Endothelial cell of umbilical vein (primary cell): ENCODE data around the gene C11orf71. TPM values are rescaled to one million over a fixed set of nuclear protein-coding genes. Genes with fewer than 3 reads are reported as not detected.

ENCODE experiments used
- BruUV-seq: library from RNA; stranded (reverse); fragments of 400-500 nt; replicated peaks from 2 replicates; lab custom pipeline; 2021; lab: Mats Ljungman, UMichigan
- CTCF ChIA-PET: fragments of 300-600, 350-600 bp; sonication (Branson Sonifier 250); formaldehyde crosslinking; loops from one replicate; lab custom pipeline; 2021; ENCODE audit warnings: antibody characterized with exemption, inconsistent platforms; lab: Charles Lee
- POLR2A ChIA-PET: fragments of 300-600, 350-600 bp; sonication (Branson Sonifier 250); formaldehyde crosslinking; loops from one replicate; lab custom pipeline; 2021; ENCODE audit warnings: antibody characterized with exemption, inconsistent platforms; lab: Charles Lee
- DNase-seq: peaks from one replicate; pipeline ENCODE4 v3.0.0-alpha.2; 2011; ENCODE audit warnings: low read depth, low spot score
- FAIRE-seq: peaks from 2 replicates; lab custom pipeline; 2011; peaks lifted over from hg19 to GRCh38; lab: Jason Lieb, UNC
- H2AFZ ChIP-seq: 2 replicates; pipeline ENCODE4 v1.6.0; 2012; ENCODE audit warnings: low read depth, low read length, control low read depth, inconsistent platforms
- H3K27ac ChIP-seq: 2 replicates; pipeline ENCODE4 v1.5.1; 2011; ENCODE audit warnings: low read depth, mild to moderate bottlenecking, control low read depth, low read length, moderate library complexity; ENCODE audit not compliant: insufficient read depth
- H3K27me3 ChIP-seq, 2 experiments: 2 replicates each; pipeline versions ENCODE4 v1.6.0 to v1.6.1; 2011; ENCODE audit warnings: low read length in 2 of 2, mixed read lengths in 1 of 2; ENCODE audit not compliant: control insufficient read depth in 2 of 2, insufficient read depth in 2 of 2
- H3K36me3 ChIP-seq, 2 experiments: 2 replicates in 1 of 2; 3 replicates in 1 of 2; pipeline ENCODE4 v1.5.1; 2011; ENCODE audit warnings: low read length in 2 of 2, mild to moderate bottlenecking in 1 of 2, moderate library complexity in 1 of 2; ENCODE audit not compliant: control insufficient read depth in 2 of 2, insufficient read depth in 2 of 2; ENCODE audit errors: extremely low read depth in 1 of 2
- H3K4me1 ChIP-seq: 3 replicates; pipeline ENCODE4 v1.5.1; 2011; ENCODE audit warnings: mild to moderate bottlenecking, low read length; ENCODE audit not compliant: control insufficient read depth, insufficient read depth; ENCODE audit errors: extremely low read depth
- H3K4me2 ChIP-seq: 2 replicates; pipeline ENCODE4 v1.6.1; 2011; ENCODE audit warnings: low read length, control low read depth, mixed read lengths; ENCODE audit not compliant: insufficient read depth
- H3K4me3 ChIP-seq, 3 experiments: fragments of 200-600 bp in 1 of 3; sonication (generic), shearing (Covaris generic) in 1 of 3; replicated peaks in 1 of 3; 2 replicates each; pipeline ENCODE4 v1.5.1; 2011 to 2016; ENCODE audit warnings: control low read depth in 3 of 3, low read length in 3 of 3, mild to moderate bottlenecking in 2 of 3, inconsistent platforms in 1 of 3, low read depth in 1 of 3, moderate library complexity in 1 of 3; ENCODE audit not compliant: insufficient read depth in 1 of 3
- H3K79me2 ChIP-seq: 2 replicates; pipeline ENCODE4 v1.6.0; 2012; ENCODE audit warnings: low read length, inconsistent platforms; ENCODE audit not compliant: control insufficient read depth, insufficient read depth
- H3K9ac ChIP-seq: replicated peaks from 2 replicates; pipeline ENCODE3; 2011; ENCODE audit warnings: low read length, control low read depth; ENCODE audit not compliant: insufficient read depth; ENCODE audit errors: extremely low read depth
- H3K9me1 ChIP-seq: replicated peaks from 3 replicates; pipeline ENCODE4 v1.6.0; 2011; ENCODE audit warnings: mild to moderate bottlenecking, low read length; ENCODE audit not compliant: control insufficient read depth, insufficient read depth; ENCODE audit errors: extremely low read depth
- H3K9me3 ChIP-seq: replicated peaks from 2 replicates; pipeline ENCODE4 v1.5.1; 2012; ENCODE audit warnings: low read length, inconsistent platforms; ENCODE audit not compliant: control insufficient read depth, insufficient read depth
- H4K20me1 ChIP-seq: replicated peaks from 2 replicates; pipeline ENCODE3; 2011; ENCODE audit warnings: mild to moderate bottlenecking, low read length; ENCODE audit not compliant: control insufficient read depth, insufficient read depth; ENCODE audit errors: extremely low read depth
- EZH2 ChIP-seq: IDR thresholded peaks from 2 replicates; pipeline ENCODE4 v1.6.1; 2012; ENCODE audit warnings: borderline replicate concordance, low read depth, mild to moderate bottlenecking, moderate library complexity, low read length, inconsistent platforms; ENCODE audit not compliant: severe bottlenecking
- FOS ChIP-seq: IDR thresholded peaks from 2 replicates; pipeline ENCODE4 v1.6.1; 2011; ENCODE audit warnings: mild to moderate bottlenecking, low read length, moderate library complexity, borderline replicate concordance; ENCODE audit not compliant: insufficient read depth
- GATA2 ChIP-seq: IDR thresholded peaks from 2 replicates; pipeline ENCODE4 v1.7.0; 2011; ENCODE audit warnings: low read depth, mild to moderate bottlenecking, moderate library complexity, mixed read lengths, low read length; ENCODE audit not compliant: insufficient read length, insufficient read depth
- JUN ChIP-seq: IDR thresholded peaks from 2 replicates; pipeline ENCODE4 v1.6.1; 2011; ENCODE audit warnings: borderline replicate concordance, low read depth; ENCODE audit not compliant: insufficient read length, insufficient read depth
- MAX ChIP-seq: IDR thresholded peaks from 2 replicates; pipeline ENCODE4 v1.6.1; 2011; ENCODE audit not compliant: insufficient read depth, insufficient read length
- MYC ChIP-seq: IDR thresholded peaks from one replicate; pipeline ENCODE4 v1.6.1; 2011; ENCODE audit warnings: mild to moderate bottlenecking, low read depth, low read length
- POLR2A ChIP-seq: IDR thresholded peaks from 2 replicates; pipeline ENCODE4 v1.6.1; 2012; ENCODE audit warnings: low read depth, mild to moderate bottlenecking, control low read depth, low read length
- POLR2AphosphoS5 ChIP-seq: IDR thresholded peaks from 2 replicates; pipeline ENCODE4 v1.6.1; 2012; ENCODE audit warnings: low read depth, mild to moderate bottlenecking, control low read depth, low read length, moderate library complexity; ENCODE audit not compliant: insufficient read depth
- dilution Hi-C: fragments of 300-500 bp; cut with MboI; formaldehyde crosslinking; loops from one replicate; pipeline ENCODE4 v1.15.0; 2019; ENCODE audit warnings: low sequenced_read_pairs; ENCODE audit not compliant: extremely low pct_ligation_motif_present
- intact Hi-C: fragments of 100-400 bp; cut with micrococcal nuclease; formaldehyde crosslinking; loops from one replicate; pipeline ENCODE4 v1.10.0; 2022
- polyA plus RNA-seq, 4 experiments: library from polyadenylated mRNA; depleted of rRNA in 3 of 4; stranded (reverse) in 3 of 4; unstranded in 1 of 4; fragments of >200 nt; gene quantifications; 2 replicates each; pipeline versions ENCODE4 v1.2.1 to v1.2.3, GENCODE V29; 2011 to 2012; ENCODE audit warnings: missing spikeins in 1 of 4
- total RNA-seq: library from RNA; stranded (reverse); gene quantifications from 2 replicates; pipeline ENCODE4 v1.2.3, GENCODE V29; 2021
- TF ChIP-seq, protein P1 (sequence below), 2 donors: IDR thresholded peaks; 1 replicate in 1 of 2; 2 replicates in 1 of 2; pipeline ENCODE4 v1.5.1; 2011; ENCODE audit warnings: low read length in 2 of 2, mild to moderate bottlenecking in 2 of 2, moderate library complexity in 2 of 2, control low read depth in 1 of 2, inconsistent platforms in 1 of 2, low read depth in 1 of 2; ENCODE audit not compliant: insufficient read depth in 1 of 2; ENCODE audit errors: extremely low read depth in 1 of 2

Gene C11orf71
- total and polyA plus RNA-seq, 2 donors (not counting 3 experiments of a cell fraction or from before 2014, with no cell fraction given) = 4.0 to 6.9 TPM

- H3K4me2 ChIP-seq = no peak overlapping the region
- no peaks in the 10 kb centered on the region for H3K36me3 ChIP-seq
- dilution Hi-C loops (no loop called here), intact Hi-C loops (loop anchor here (5.0 kb wide), 1 partner anchor 365 kb away; no protein-coding TSS in a partner anchor)
- DNase-seq = no peak
- FAIRE-seq = no peak
- no peaks in the 10 kb centered on the region for H3K27me3 ChIP-seq
- no peak overlapping the region for H2AFZ ChIP-seq
- no peak overlapping the region for H3K9ac ChIP-seq
- H3K79me2 ChIP-seq = peaks cover 23% of the 10 kb centered on the region
- no peaks in the 10 kb centered on the region for H4K20me1 ChIP-seq
- H3K9me1 ChIP-seq = no peaks in the 10 kb centered on the region
- H3K9me3 ChIP-seq = no peaks in the 10 kb centered on the region
- H3K27ac ChIP-seq = no peak overlapping the region
- H3K4me3 ChIP-seq = no peak overlapping the region
- H3K4me1 ChIP-seq = peaks cover 23% of the 10 kb centered on the region
- TF ChIP-seq MYC (no peak), MAX (no peak), JUN (no peak), POLR2A (no peak), EZH2 (no peak), POLR2AphosphoS5 (no peak), GATA2 (no peak), FOS (no peak)
- TF ChIP-seq, protein P1, sequence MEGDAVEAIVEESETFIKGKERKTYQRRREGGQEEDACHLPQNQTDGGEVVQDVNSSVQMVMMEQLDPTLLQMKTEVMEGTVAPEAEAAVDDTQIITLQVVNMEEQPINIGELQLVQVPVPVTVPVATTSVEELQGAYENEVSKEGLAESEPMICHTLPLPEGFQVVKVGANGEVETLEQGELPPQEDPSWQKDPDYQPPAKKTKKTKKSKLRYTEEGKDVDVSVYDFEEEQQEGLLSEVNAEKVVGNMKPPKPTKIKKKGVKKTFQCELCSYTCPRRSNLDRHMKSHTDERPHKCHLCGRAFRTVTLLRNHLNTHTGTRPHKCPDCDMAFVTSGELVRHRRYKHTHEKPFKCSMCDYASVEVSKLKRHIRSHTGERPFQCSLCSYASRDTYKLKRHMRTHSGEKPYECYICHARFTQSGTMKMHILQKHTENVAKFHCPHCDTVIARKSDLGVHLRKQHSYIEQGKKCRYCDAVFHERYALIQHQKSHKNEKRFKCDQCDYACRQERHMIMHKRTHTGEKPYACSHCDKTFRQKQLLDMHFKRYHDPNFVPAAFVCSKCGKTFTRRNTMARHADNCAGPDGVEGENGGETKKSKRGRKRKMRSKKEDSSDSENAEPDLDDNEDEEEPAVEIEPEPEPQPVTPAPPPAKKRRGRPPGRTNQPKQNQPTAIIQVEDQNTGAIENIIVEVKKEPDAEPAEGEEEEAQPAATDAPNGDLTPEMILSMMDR (IDR thresholded peaks at IDR 0.05; ENCODE audit: extremely low read depth in 1 of 2, insufficient read depth in 1 of 2, low read depth in 1 of 2, low read length in 2 of 2) = no peak
- ChIA-PET CTCF (interaction anchor here (0.6 to 3.6 kb wide), 3 partner anchors 16 to 57 kb away, joined by 4 to 22 read pairs (median 18); no protein-coding TSS in a partner anchor), POLR2A (no interaction called here)
- no TSS peak for BruUV-seq
Observed at GRCh38 chr11:114396916-114397315, 3.4 kb downstream of the C11orf71 start.
